NCI-H1436 treated with DMSO at 0.1 percent for 48 hours (cell line): ENCODE results near the gene CAPN10.
"Not testable (repeated sequence)": the region's sequence is repeated elsewhere in the genome, so short reads cannot be mapped to it uniquely, and the experiment has no call there.

Experiments
- DNase-seq: peaks from one replicate; lab custom pipeline; 2025; lab: John Stamatoyannopoulos, UW

The CAPN10 gene

DNA sequence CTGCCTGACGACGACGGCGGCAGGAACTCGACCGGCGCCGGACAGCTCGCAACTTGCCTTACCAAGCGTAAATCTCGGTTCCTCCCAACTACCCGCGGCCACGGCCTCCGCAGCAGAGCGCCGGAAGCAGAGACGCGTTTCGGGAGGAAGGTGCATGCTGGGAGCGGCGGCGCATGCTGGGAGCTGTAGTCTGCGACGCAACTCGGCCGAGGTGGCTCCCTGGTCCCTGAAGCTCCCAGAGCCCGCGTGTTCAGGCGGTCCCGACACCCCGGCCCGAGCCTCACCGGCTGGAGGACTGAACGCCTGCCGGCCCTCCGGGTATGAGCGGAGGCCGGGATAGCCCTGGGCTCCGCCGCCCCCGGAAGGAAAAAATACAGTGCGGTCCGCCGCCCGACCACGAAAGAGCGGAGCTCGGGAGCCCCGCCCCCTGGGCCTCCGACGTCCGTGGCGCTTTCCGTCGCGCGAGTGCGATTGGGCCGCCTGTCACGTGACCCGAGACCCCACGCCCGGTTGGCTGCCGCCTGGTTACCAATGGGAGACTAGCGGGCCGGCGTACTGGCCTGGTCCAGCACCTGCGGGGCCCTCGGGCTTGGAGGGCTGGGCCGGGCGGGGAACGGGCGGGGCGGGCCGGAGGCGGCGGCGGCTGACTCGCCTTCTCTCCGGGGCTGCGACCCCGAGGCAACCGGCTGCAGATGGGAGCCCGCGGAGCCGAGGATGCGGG, at the start of gene CAPN10:
TSS of gene CAPN10 (plus strand) at position 537 of the 721 bp plus-strand sequence. CDS start at position 715, 178 bp downstream.
- DNase-seq = peak; percentile 52

DNA sequence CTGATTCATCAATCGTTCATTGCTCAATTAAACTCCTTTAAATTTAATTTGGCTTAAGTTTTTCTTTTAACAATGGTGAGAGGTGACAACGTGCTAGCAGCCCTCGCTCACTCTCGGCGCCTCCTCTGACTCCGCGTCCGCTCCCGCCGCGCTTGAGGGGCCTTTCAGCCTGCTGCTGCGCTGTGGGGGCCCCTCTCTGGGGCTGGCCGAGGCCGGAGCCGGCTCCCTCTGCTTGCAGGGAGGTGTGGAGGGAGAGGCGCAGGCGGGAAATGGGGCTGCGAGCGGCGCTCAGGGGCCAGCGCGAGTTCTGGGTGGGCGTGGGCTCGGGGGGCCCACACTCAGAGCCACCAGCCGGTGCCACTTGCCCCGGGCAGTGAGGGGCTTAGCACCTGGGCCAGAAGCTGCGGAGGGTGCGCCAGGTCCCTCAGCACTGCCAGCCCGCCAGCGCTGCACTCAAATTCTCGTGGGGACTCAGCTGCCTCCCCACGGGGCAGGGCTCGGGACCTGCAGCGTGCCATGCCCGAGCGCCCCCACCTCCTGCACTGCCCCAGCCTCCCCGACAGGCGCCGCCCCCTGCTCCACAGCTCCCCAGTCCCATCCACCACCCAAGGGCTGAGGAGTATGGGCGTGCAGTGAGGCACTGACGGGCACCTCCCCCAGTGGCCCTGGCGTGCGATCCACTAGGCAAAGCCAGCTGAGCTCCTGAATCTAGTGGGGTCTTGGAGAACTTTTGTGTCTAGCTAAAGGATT, 48.3 kb upstream of the CAPN10 start:
- no peak for DNase-seq

- not testable (repeated sequence) for DNase-seq
These were observed 47.4 kb upstream of the CAPN10 start for GRCh38 chr2:240539101-240539500.

- no peak for DNase-seq
These were observed 46.6 kb upstream of the CAPN10 start for GRCh38 chr2:240539906-240540305.

DNA sequence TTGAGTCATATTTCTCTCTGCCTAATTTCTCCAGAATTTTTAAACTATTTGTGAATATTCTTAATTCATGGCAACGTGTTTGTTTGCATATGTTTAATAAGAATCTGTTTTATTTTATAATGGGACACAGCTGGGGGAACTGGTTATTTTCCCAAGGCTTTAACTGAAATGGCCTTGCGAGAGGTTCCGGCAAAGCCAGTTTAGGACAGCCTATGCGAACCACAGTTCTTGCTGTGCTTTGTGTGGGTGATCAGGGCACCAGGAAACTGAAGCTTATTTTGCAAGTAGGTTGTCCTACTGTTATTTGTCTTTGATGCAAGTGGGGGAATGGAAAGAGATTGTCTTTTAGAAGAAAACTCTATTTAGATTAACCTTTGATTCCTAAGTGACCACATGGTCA, 35.2 kb upstream of the CAPN10 start:
- no peak for DNase-seq

DNA sequence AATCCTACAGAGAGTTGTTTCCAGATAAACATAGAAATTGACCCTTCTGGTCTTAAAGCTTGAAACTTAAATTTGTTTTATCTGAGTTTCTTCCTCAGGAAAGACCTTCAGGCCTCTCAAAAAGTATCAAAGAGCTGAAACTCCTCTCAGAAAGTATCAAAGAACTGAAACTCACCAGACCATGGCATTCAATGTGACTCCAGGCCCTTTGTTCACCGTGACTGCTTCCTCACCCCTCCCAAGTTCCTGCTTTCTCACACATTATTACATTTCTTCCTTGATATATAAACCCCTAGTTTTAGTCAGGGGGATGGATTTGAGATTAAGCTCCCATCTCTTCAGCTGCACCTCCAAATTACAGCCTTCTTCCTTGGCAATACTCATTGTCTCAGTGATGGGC, 34.7 kb upstream of the CAPN10 start:
- DNase-seq = no peak

DNA sequence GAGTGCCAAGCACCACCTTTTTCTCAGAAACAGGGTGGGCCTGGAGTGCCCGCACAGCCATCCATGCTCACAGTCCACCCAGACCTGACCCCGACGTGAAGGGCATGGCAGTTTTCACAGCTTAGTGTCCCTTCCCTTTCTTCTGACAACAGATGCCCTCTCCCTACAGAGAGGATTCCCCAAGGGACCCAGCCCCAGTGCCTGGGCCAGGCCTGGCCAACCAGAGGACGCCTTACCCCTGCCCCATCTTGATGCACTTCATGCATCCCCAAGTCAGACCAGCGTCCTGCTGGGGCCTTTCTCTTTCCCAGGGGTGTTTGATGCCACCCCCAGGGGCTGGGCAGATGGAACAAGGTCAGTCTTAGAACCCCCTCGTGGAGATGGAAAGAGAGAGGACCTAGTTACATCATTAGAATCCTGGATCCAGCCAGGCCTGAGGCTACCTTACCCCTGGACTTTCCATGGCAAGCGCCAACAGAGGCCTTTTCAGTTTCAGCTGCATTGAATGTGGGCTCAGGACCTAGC, 32.5 kb upstream of the CAPN10 start:
- DNase-seq = no peak

DNA sequence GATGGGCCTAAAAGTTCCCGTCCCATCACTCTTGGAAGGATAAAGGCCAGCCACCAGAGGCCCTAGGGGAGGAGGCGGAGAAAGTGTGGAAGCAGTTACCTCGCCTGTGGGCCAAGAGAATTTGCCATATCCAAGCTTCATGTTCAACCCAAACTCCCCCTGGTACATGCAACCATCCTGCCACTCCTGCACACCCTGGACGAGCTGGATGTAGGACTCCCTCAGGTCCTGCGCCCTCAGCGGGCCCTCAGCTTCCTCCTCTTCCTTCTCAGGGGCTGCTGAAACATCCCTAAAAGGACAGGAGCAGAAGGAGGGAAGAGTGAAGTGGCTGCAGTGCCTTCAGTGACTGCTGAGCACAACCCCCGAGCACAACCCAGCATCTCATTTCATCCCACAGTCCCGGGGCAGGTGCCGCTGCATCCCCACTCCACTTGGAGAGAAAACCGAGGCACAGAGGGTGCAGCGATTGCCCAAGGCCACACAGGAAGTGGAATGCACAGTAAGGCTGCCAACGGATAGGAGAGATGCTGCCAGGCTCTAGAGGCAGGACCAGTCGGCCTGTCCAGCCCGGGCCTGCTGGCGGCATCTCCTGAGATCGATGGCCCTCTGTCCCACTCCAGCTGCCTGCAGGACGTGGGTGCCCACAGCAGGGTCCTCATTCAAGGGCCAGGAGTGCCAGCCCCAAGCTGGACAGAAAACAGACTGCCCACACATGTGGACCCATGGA, 31.6 kb upstream of the CAPN10 start:
- DNase-seq = no peak

- DNase-seq = no peak
These were observed 30.8 kb upstream of the CAPN10 start for GRCh38 chr2:240555541-240556250.

GRCh38 chr2:240556553-240557100, 29.9 kb upstream of the CAPN10 start:
- DNase-seq = no peak

- DNase-seq = no peak
These were observed 29.3 kb upstream of the CAPN10 start for GRCh38 chr2:240557101-240557751.

DNA sequence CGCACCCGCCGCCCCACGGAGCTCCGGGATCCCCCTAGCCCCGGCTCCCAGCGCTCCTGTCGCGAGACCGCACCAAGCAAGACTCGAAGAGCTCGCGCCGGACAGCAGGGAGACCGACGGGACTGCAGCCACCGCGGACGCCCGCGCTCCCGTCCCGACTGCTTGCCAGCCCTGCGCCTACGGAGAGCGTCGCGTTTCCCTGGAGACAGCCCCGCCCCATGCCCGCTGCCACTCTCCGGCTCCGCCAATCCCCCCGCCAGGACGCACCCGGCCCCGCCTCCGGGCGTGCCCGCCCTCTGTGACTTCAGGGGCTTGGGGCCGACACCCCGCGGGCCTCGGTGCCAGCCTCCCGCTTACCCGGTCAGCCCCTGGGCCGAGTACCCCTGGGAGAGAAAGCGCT, 28.7 kb upstream of the CAPN10 start, which contains the start of gene ANKMY1:
TSS of gene ANKMY1 (minus strand) at position 181 of the 400 bp plus-strand sequence. CDS start 653 bp downstream, outside the sequence.
- DNase-seq = no peak

DNA sequence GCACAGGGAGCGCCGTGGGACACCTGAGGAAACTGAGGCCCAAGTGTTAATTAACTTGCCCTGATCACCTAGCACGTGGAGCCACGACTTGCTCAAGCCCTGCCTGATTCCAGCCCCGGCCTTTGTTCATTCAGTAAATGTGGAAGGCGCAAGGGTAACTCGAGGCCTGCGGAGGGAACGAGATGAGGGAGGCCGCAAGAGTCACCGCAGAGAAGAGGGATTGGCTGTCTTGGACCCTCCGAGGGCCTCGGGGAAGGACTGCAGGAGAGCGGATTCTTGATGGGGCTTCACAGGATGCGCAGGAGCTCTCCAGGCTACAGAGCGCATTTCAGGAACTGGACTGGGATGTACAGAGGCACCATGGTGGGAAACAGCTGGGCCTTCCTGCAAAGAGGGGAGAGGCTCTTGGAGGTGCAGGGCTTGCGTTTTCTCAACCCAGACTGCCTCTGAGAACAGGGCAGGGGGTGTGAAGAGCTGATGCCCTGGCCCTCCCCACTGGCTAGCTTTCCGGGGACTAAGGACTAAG, 28.2 kb upstream of the CAPN10 start:
- DNase-seq = no peak

DNA sequence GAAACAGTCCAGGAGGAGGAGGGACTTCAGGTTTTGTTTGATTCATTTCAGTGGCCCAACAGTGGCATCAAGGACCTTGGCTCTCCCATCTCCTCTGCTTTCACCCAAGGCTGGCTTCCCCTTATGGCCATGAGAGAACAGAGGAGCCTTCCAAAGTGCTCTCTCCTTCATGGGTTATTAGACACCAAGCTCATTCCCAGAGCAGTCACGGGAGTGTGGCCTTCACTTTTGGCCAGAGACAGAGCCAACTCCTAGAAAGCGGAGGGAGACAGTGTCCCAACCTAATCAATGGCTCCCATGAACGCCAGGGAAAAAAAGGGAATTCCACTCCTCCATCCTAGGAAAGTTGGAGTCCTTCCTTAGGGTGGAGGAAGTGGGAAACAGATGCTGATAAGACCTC, 27.2 kb upstream of the CAPN10 start:
- no peak for DNase-seq

DNA sequence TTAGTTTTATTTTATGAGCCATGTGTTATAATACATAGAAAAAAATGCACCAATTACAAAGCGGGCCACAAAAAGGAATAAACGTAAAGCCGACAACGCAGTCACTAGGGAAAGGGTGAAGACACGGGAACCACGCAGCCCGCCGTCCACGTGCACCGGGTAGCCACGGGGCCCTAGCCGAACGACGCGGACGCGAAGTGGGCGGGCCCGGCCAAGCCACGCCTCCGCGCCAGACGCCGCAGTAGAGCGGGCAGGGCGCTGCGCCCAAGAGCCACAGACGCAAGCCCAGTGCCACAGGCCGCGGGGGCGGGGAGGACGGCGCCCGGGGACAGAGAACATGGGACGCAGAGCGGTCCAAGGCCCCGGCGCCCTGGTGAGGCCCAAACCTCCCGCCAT, 26.5 kb upstream of the CAPN10 start, which contains the start of gene DUSP28:
TSS of gene DUSP28 (plus strand) at position 274 of the 396 bp plus-strand sequence. CDS start 328 bp downstream, outside the sequence.
- no peak for DNase-seq

DNA sequence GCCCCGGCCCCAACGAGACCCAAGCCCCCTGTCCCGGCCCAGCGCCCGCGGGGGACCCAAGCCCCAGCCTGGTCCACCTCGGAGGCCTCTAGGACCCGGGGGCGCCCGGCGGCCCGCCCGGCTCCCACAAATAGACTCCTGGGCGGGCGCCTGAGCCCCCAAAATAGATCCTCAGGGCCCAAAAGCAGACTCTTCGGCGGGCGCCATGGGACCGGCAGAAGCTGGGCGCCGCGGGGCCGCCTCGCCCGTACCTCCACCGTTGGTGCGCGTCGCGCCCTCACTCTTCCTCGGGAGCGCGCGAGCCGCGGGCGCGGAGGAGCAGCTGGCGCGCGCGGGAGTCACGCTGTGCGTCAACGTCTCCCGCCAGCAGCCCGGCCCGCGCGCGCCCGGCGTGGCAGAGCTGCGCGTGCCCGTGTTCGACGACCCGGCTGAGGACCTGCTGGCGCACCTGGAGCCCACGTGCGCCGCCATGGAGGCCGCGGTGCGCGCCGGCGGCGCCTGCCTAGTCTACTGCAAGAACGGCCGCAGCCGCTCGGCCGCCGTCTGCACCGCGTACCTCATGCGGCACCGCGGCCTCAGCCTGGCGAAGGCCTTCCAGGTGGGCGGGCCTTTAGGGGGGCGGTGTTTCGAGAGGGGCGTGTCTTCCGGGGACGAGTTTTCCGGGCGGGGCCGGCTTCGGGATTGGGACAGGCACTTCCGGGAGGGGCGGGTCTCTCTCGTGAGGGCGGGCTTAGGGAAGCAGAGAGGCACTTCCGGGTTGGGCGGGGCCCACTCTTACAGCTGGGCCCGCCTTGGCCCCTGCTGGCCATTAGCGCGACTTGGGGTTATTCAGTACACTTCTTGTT, 25.8 kb upstream of the CAPN10 start:
- DNase-seq = peak; percentile 70

DNA sequence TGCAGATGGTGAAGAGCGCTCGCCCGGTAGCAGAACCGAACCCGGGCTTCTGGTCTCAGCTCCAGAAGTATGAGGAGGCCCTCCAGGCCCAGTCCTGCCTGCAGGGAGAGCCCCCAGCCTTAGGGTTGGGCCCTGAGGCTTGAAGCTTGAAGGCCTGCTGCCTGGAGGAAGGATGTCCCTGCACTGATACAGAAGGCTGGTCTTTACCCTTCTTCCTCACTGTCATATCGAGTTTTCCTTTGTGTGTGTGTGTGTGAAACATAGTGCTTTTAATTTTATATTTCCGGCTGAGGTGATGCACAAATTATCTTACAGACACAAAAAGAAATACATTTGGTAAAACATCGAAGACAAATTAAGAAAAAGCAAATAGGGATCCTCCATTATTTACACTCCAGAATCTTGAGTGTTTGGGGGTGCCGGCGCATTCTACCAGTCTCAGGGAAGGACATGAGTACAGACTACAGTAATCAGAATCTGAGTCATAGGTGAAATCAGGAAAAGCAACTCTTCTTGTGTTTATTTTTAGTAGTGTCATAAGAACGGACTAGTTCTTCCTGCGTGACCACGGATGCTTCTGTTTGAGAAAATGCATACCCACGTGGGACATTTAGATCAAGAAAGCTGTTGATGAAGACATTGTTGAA, 25.1 kb upstream of the CAPN10 start:
- no peak for DNase-seq

GRCh38 chr2:240563231-240563630, 23.3 kb upstream of the CAPN10 start:
- DNase-seq = not testable (repeated sequence)

DNA sequence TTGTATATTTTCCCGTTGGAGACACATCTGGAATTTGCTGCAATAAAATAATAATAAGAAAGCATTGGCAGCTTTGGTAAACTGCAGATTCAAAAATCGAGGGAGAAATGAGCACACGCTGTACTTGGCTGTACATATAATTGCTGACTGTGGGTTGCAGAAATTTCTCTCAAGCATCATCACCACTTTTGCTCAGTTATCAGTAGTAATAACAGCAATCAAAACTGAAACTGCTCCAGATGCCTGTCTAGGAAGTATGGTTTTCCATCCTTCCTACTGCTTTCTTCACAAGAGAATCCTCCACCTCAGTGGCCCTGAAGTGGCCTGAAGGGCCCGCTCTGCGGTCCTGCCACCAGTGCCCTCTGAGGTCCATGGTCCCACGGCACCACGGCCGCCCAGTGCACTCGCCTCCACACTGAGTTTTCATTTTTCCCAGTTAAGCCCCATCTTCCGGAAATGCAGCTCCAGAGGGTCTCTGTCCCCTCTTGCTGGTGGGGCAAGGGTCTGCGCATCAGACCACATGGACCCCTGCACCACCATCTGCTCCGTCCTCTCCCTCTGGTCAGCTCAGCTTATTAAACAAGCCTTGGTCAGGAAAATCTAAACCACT, 22.5 kb upstream of the CAPN10 start:
- DNase-seq = no peak
